Calu3 (cell line): ENCODE results near the gene GRM7. TPM values are rescaled to one million over a fixed set of nuclear protein-coding genes. Genes with fewer than 3 reads are reported as not detected.

Experiments
- BruUV-seq: library from RNA; stranded (reverse); fragments of 400-500 nt; replicated peaks from 2 replicates; lab custom pipeline; 2021; lab: Mats Ljungman, UMichigan
- CTCF ChIA-PET: fragments of 300-600 bp; sonication (Branson Sonifier 250); formaldehyde crosslinking; loops from one replicate; lab custom pipeline; 2022; ENCODE audit warnings: antibody characterized with exemption; lab: Charles Lee
- DNase-seq: peaks from one replicate; pipeline ENCODE4 v3.0.0; 2022
- H3K27ac Mint-ChIP-seq: one replicate; pipeline ENCODE4 v1.8.0; 2022; ENCODE audit warnings: mixed read lengths; ENCODE audit not compliant: unreplicated experiment
- H3K27me3 Mint-ChIP-seq: one replicate; pipeline ENCODE4 v1.8.0; 2022; ENCODE audit warnings: mixed read lengths; ENCODE audit not compliant: unreplicated experiment
- H3K36me3 Mint-ChIP-seq: one replicate; pipeline ENCODE4 v1.8.0; 2022; ENCODE audit warnings: mild to moderate bottlenecking, moderate library complexity, mixed read lengths; ENCODE audit not compliant: insufficient read depth, unreplicated experiment
- H3K4me1 Mint-ChIP-seq: one replicate; pipeline ENCODE4 v1.8.0; 2022; ENCODE audit warnings: mild to moderate bottlenecking, low read depth, mixed read lengths; ENCODE audit not compliant: unreplicated experiment
- H3K4me3 Mint-ChIP-seq: one replicate; pipeline ENCODE4 v1.8.0; 2022; ENCODE audit warnings: mild to moderate bottlenecking, low read depth, moderate library complexity, mixed read lengths; ENCODE audit not compliant: unreplicated experiment
- H3K9me3 Mint-ChIP-seq: one replicate; pipeline ENCODE4 v1.8.0; 2022; ENCODE audit warnings: low read depth, mixed read lengths; ENCODE audit not compliant: unreplicated experiment
- CTCF ChIP-seq: fragments of 200-600 bp; IDR thresholded peaks from one replicate; pipeline ENCODE4 v1.8.0; 2022; ENCODE audit warnings: antibody characterized with exemption; ENCODE audit not compliant: unreplicated experiment
- intact Hi-C: fragments of 100-400 bp; cut with micrococcal nuclease; formaldehyde crosslinking; loops from one replicate; pipeline ENCODE4 v1.10.0; 2022; ENCODE audit not compliant: unreplicated experiment
- total RNA-seq: library from RNA; stranded (reverse); gene quantifications from 2 replicates; pipeline ENCODE4 v1.2.3, GENCODE V29; 2022

Gene GRM7
- total RNA-seq, 1 experiment from 2014 or later = not detected

- H3K9me3 Mint-ChIP-seq = no peaks in the 10 kb centered on the region
- no peaks in the 10 kb centered on the region for H3K4me1 Mint-ChIP-seq
- intact Hi-C loops = no loop called here
- CTCF ChIA-PET = no interaction called here
- no peak for DNase-seq
- H3K36me3 Mint-ChIP-seq = no peaks in the 10 kb centered on the region
- no peak for TF ChIP-seq CTCF
- no peak overlapping the region for H3K4me3 Mint-ChIP-seq
- H3K27me3 Mint-ChIP-seq = no peaks in the 10 kb centered on the region
- H3K27ac Mint-ChIP-seq = no peak overlapping the region
- BruUV-seq = no TSS peak
Observed at GRCh38 chr3:7401418-7401817, 540.5 kb downstream of the GRM7 start.

GRCh38 chr3:7407107-7407506 lies 546.2 kb downstream of the GRM7 start:
- intact Hi-C loops = loop anchor here (5.0 kb wide), 1 partner anchor 140 kb away; no protein-coding TSS in a partner anchor
- no TSS peak for BruUV-seq
- CTCF ChIA-PET = no interaction called here

GRCh38 chr3:7410782-7411181 lies 549.9 kb downstream of the GRM7 start:
- Mint-ChIP-seq H3K27me3 (no peaks in the 10 kb centered on the region), H3K4me1 (no peaks in the 10 kb centered on the region), H3K36me3 (no peaks in the 10 kb centered on the region), H3K4me3 (no peak overlapping the region), H3K27ac (no peak overlapping the region), H3K9me3 (peaks cover 2% of the 10 kb centered on the region)
- no peak for TF ChIP-seq CTCF
- CTCF ChIA-PET = no interaction called here
- intact Hi-C loops = no loop called here
- DNase-seq = no peak
- no TSS peak for BruUV-seq

More at GRCh38 chr3:7407107-7407506, 546.2 kb downstream of the GRM7 start:
- Mint-ChIP-seq H3K36me3 (no peaks in the 10 kb centered on the region), H3K27ac (no peak overlapping the region), H3K9me3 (peaks cover 2% of the 10 kb centered on the region), H3K4me1 (no peaks in the 10 kb centered on the region), H3K27me3 (no peaks in the 10 kb centered on the region), H3K4me3 (no peak overlapping the region)
- TF ChIP-seq CTCF = peak; percentile 19
- no peak for DNase-seq

GRCh38 chr3:7421065-7421464 lies 560.1 kb downstream of the GRM7 start:
- Mint-ChIP-seq H3K4me3 (no peak overlapping the region), H3K9me3 (no peaks in the 10 kb centered on the region), H3K27ac (no peak overlapping the region), H3K36me3 (no peaks in the 10 kb centered on the region), H3K4me1 (no peaks in the 10 kb centered on the region), H3K27me3 (no peaks in the 10 kb centered on the region)
- no peak for TF ChIP-seq CTCF
- intact Hi-C loops = loop anchor here (1.0 kb wide), 1 partner anchor 125 kb away; no protein-coding TSS in a partner anchor
- CTCF ChIA-PET = no interaction called here
- no peak for DNase-seq
- no TSS peak for BruUV-seq
